CD4-positive, alpha-beta T cell treated with Interleukin-6 at 100 ng/mL for 8 hours (primary cell): ENCODE results near the gene TEX10.
"Not testable (repeated sequence)": the region's sequence is repeated elsewhere in the genome, so short reads cannot be mapped to it uniquely, and the experiment has no call there.

Experiments used
- DNase-seq: peaks from one replicate; pipeline ENCODE4 v3.0.0-alpha.2; 2020; ENCODE audit warnings: mixed read lengths, low spot score

Gene TEX10

DNA sequence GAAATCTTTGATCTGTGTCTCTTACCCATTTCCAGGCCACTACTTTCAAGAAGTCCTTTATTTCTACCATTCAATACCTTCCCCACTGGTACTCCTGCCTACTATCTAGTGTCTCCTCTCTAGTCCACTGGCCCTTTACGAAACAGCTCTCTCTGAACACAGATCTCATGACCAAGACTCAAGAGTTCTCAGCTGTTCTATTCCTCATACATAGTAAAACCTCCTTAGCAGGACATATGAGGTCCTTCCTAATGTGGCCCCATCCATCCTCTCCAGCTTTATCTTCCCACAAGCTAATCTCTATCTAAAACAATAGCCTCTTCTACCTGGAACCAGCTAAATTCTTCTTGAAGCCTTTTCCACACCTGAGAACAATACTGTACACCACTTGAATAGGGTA, 2.6 kb downstream of the TEX10 start:
- DNase-seq = no peak

DNA sequence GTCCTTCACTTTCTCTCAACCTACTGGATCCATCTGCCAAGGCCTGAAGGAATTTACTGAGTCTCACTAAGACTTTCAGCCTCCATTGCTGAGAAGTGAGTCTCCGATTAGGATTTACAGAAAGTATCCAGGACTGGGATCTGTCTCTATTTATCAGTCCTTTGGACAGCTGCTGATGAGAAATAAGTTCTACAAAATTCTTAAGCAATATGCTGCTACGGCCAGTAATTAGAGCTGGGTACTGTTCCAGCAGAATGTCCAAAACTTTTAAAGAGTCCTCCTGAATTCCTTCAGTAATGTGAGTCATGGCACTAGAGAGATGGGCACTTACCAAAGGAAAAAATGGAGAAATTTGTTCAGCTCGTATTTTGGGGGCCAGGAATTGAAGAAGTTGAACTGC, 5.9 kb downstream of the TEX10 start:
- DNase-seq = no peak

DNA sequence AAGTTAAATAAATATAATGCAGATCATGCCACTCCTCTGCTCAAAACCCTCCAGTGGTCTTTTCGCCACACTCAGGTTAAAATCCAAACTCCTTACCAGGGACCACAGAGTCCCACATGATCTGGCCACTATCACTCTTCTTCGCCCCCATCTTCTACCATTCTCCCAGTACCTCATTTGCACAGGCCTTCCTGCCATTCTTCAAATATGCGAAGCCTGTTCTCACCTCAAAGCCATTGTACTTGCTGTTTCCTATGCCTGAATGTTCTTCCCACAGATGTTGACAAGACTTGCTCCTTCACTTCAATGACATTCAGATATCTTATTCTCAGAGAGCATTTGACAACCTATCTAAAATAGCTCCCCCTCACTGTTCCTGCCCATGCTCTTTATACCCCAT, 10.9 kb downstream of the TEX10 start:
- no peak for DNase-seq

DNA sequence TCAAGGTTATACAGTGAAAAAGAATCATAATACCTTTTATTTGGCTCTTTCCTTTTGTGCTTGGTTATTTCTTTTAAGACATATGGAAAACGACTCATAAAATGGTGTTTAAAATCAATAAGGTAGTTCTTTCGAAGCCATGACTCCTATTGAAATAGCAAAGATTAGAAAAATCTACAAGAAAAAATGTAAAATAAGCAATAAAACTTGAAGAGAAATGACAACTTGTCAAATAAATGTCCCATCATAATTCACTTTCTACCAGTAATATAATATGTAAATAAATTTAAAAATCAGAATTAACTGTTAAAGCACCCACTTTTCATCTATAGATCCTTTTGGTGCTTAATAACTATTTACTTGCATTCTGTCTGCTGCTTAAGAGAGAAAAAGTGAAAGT, 12.5 kb downstream of the TEX10 start:
- no peak for DNase-seq

DNA sequence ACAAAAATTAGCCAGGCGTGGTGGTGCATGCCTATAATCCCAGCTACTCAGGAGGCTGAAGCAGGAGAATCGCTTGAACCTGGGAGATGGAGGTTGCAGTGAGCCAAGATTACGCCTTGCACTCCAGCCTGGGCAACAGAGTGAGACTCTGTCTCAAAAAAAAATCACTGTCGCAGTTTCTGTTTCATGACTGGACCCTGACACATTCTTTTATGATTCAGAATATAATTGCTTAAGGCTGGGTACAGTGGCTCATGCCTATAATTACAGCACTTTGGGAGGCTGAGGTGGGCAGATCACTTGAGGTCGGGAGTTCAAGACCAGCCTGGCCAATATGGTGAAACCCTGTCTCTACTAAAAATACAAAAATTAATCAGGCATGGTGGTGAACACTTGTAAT, 14.0 kb downstream of the TEX10 start:
- DNase-seq = not testable (repeated sequence)

DNA sequence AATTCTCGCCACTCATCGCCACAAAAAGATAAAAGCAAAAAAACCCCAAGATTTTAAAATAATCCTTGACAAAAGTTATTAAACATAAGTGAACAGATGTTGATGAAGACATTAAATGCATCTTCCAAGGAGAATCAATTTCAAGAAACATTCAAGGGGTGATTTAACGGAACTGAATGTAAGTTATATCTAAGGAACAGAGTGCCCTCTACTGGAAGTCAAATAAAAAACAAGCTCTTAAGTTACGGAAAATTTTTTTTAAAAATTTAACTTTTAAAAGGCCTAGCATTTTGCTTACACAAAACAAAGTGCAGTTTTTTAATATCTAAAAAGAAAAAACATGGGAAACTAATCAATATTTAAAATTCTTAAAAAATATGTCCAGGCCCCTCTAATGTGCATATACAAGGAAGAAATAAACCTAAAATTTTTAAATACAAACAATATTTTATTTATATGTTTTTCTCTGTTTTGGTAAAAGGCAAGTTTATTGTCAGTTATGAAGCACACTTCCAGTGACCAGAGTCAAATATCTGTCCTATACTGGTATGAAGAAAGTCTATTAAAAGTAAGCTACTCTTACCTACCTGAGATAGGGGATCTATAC, 28.0 kb downstream of the TEX10 start:
- DNase-seq = no peak

DNA sequence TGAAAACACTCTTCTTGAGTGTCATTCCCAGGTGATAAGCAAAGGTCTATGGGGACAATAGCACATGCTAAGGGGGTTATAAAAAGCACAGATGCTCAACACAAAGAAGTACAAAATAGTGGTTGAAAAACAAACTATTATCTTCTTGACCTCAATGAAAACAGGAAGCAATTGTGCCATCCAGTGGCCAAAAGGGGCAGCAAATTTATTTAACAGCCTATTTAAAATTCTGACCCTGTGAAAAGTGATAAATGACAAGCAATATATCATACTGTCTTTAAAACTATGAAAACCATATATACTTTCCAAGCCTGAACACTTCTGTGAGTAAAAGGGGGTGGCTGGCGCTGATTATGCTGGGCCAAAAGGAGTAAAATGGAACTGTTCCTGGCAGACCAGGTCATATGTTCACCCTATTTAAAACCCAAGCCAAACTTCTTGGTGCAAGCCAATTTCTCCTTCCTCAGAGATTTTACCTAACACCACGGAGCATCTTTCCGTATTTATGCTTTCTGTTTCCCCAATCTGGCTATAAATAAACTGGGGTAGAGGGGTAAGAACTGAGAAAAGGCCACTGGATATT, 29.7 kb downstream of the TEX10 start:
- peak; percentile 20 for DNase-seq

DNA sequence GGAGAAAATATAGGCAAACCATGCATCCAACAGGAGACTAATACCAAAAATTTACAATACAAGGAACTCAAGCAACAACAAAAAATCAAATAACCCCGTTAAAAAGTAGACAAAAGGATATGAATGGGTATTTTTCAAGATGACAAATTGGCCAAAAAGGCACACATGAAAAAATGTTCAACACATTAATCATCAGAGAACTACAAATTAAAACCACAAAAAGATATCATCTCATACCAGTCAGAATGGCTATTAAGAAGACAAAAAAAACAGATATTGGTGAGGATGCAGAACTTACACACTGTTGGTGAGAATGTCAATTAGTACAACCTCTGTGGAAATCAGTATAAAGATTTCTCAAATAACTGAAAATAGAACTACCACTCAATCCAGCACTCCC, 35.0 kb downstream of the TEX10 start:
- no peak for DNase-seq

DNA sequence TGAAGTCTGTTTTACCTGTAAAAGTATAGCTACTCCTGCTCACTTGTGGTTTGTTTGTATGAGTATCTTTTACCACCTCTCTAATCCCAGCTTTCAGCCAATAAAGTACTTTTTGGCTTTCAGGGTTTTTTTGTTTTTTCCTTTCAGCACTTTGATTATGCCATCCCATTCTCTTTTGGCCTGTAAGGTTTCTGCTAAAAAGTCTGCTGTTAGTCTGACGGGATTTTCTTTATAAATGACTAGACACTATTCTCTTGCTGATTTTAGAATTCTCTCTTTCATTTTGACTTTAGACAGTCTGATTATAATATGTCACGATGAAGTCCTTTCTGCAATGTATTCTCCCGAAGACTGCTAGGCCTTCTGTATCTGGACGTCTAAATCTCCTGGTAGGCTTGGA, 37.2 kb downstream of the TEX10 start:
- no peak for DNase-seq

DNA sequence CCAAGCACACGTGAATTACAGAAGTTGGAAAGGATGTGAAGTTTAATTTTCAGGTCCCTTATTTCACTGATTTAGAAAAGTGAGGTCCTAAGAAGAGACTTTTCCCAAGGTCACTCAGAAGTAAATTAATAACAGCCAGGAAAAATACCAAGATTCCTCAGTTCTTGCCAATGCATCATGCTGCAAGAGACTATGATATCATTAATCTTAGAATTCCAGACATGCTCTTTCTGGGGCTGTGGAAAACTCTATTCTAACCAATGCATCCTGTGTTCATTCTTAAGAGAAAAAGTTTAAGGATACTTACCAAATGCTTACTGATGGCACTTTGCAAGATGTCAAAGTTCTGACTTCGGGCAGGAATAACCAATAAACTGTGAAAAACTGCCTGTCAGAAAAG, 42.8 kb downstream of the TEX10 start:
- DNase-seq = no peak

DNA sequence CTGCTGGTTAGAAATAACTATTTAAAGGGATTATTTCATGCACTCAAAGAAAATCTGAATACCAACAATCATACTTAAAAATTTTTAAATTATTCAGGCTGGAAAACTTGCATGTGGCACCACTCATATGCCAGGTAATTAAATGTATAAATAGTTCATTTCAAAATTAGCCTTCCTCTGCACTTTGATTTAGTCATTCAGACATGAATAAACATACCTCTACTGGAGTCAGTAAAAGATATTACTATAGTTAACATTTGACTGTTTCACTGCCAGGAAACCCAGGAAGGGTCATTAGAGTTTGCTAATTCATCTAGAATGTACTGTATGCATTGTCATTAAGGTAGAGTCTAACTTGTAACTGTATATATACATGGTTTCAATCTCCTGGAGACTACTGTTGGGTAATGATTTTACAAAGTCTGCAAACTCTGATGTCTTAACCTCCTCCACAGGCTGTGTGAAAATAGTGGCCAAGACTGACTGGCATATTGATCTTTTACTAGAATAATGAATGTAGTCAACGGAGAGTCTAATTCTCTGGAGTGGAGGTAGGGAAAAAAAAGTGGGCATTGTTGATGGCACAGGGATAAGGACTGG, 43.7 kb downstream of the TEX10 start:
- DNase-seq = no peak

DNA sequence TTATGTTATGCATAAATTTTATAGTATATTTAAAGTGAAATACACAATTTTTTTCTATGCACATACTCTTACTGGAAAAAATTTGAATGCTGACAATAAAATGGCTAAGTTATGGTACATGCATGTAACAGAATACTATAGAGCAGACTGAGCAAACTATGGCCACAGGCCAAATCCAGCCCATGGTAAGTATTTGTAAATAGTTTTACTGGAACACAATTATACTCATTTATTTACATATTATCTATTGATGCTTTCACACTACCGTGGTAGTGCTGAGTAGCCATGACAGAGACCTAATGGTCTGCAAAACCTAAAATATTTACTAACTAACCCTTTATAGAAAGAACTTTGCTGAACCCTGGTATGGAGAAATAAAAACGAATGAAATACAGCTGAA, 45.7 kb downstream of the TEX10 start:
- DNase-seq = no peak

DNA sequence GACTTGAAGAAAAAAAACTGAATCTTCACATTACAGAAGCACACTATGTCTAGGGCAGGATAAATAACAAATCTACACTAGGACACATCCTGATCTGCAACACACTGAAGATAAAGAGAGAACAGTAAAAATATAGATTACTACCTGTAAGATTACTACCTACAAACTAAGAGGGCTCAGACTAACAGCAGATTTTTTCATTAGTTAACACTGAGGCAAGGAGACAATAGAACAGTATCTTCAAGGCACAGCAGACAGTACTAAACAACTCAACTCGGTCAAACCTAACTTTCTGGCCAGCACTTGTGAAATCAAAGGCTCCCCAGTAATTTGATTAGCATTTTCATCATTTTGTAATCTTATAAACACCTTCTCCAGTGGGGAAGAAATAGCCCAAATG, 46.5 kb downstream of the TEX10 start:
- no peak for DNase-seq

DNA sequence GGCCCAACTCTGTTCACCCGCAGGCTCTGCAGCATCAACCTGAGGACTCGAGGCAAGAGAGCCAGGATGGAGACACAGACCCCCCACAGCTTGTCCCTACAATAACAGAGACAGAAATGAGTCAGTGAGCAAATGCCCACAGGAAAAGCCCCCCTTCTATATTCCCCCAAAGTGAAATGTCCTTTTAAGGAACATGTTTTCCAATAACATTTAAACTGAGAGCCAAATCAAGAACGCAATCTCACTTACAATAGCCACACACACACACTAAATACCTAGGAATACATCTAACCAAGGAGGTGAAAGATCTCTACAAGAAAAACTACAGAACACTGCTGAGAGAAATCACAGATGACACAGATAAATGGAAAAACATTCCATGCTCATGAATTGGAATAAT, 49.0 kb downstream of the TEX10 start:
- no peak for DNase-seq

DNA sequence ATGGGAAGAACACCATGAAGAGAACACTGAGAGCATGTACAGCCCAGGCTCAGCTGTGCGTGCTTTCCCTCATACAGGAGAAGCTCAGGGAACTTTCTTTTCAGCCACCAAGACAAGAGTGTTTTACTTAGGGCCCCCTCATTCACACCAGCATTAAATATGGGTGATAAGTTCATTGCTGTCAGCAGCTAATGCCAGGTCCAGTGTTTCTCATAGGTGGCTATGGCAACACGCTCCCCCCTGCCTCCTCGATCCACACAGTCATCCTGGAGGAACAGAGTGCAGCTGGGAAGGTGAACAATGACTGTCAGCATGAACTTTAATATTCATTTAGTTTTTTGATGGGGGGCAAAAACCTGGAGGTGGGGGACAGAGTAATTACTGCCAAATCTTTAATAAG, 54.4 kb downstream of the TEX10 start:
- no peak for DNase-seq

DNA sequence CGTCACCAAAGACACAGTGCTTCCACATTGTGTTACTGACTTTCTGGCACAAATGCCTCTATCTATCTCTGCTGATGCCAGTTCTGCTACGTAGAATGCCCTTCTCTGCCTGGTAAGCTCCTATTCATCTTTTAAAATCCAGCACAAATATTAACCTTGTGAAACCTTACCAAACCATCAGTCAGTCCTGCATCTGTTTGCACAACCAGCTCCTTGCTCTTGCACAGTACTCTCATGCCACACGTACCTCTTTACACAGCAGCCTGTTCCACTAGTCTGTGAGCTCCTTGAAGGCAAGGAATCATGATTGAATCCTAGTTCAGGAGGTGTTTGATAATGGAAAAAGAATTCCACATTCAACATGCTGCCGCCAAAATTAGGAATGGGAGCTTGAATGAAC, 56.3 kb downstream of the TEX10 start:
- DNase-seq = no peak

DNA sequence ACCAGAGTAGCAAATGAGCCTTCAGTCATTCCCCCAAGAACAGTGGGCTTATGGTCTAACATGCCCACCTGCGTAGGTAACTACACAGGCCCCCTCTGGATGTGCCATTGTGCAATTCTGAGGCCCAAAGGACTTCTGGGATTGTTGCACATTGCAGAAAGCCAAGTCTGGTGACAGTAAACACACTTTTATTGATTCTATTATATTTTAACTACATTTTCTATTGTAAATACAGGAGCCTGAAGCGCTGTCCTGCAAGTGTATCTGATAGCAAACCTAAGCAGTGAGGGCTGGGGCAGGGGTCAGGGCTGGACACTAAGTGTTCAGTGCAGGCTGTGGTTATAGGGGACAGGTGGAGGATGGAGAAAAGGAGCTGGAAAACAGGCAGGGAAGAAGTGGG, 57.5 kb downstream of the TEX10 start:
- DNase-seq = no peak

DNA sequence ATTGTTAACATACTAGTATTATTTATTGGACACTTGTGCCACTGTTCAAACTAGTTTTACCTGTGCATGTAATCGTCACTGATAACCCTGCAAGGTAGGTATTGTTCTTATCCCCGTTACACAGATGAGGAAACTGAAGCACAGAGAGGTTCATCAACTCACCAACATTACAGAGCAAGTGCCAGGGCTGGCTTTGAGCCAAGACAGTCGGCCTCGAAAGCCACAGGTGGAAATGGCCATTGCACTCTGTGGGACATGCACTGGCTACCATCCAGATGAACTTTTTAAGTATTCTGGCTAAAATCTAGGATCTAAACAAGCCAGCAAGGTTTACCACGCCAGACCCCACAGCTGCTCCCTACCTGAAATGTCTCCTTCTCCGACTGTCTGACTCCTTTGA, 57.9 kb downstream of the TEX10 start:
- DNase-seq = no peak

DNA sequence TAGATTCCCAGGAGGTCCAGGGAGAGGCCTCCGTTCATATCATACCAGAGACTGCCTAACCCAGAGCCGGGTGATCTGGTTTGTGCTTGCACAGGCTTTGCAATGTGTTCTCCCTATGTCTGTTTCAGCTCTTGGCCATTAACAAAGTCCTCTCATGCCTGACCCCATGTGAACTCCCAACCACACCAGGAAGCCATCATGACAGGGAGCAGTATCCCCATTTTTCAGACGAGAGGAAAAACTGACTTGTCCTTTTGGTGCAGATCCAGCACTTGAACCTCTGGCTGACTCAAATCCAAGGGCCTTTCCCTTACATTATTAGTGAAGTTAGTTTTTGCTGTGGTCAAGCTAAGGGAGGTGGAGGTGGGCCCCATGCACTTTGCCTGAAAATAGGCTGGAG, 58.4 kb downstream of the TEX10 start:
- no peak for DNase-seq

DNA sequence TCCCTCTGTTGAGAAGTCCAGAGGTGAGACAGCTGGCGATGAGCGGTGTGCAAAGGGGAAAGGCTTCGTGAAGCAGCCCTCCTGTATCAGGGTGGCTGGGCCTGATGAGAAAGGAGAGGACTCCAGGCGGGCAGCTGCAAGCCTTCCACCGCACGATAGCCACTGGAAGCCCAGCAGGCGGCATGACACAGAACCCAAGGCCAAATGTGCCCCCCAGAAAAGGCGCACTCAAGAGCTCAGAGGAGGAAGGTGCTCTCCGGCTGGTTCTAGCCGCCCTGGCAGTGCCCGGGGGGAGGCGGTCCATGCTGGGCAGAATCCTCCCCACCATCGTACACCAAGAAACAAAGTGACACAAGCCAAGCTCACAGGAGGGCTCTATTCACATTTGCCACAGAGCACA, 60.3 kb downstream of the TEX10 start:
- DNase-seq = no peak

DNA sequence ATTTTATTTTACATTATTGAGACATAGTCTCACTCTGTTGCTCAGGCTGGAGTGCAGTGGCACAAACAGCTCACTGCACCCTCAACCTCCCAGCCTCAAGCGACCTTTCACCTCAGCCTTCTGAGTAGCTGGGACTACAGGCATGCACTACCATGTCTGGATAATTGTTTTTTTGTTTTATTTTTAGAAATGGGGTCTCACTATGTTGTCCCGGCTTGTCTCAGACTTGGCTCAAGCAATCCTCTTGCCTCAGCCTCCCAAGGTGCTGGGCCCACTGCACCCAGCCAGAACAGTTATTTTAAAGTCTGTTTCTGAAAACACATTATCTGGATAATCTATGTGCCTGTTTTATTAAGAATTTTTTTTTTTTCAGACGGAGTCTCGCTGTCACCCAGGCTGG, 62.0 kb downstream of the TEX10 start:
- no peak for DNase-seq

DNA sequence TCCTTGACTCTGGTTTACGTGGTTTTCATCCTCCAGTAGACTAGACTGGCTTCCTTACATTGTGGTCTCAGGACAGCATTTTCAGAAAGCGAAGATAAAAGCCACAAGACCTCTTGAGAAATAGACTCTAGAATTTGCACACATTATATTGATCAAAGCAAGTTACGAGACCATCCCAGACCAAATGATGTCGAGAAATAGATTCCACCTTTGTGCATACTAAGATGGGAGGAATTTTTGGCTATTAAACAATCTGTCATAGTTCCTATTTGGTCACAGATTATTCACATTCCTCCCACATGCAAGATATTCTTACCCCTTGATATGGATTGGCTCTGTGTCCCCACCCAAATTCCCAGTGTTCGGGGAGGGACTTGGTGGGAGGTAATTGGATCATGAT, 65.6 kb downstream of the TEX10 start:
- no peak for DNase-seq

DNA sequence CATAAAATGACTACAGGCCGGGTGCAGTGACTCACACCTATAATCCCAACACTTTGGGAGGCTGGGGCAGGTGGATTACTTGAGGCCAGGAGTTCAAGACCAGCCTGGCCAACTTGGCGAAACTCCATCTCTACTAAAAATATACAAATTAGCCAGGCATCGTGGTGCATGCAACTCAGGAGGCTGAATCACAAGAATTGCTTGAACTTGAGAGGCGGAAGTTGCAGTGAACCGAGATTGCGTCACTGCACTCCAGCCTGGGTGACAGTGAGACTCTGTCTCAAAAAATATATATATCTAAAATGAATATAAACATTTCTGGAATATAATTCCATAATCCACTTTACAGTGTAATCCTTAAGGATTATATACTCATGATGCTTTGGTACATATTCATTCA, 66.5 kb downstream of the TEX10 start:
- no peak for DNase-seq

DNA sequence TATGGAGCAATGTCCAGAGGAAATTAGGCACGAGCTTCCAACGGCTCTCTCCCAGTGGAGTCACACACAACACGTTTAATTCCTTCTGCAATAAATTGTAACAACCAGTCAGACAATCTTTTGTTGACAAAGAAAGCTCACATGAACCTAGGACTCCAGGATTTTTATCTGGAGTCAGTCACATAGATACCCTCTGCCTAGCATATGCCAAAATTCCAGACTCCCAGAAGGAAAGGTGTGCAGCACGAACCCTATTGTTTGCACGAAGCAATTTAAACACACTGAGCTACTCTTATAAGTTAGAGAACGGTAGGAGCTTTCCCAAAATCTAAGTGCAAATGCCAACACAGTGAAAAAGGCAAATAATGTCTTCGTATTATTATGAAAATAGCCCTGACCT, 67.1 kb downstream of the TEX10 start:
- no peak for DNase-seq
